ENCODE data around the gene PUM1. TPM values are rescaled to one million over a fixed set of nuclear protein-coding genes. Genes with fewer than 3 reads are reported as not detected.

The PUM1 gene
- total RNA-seq, 1 experiment from 2014 or later, result 27.4 TPM

DNA sequence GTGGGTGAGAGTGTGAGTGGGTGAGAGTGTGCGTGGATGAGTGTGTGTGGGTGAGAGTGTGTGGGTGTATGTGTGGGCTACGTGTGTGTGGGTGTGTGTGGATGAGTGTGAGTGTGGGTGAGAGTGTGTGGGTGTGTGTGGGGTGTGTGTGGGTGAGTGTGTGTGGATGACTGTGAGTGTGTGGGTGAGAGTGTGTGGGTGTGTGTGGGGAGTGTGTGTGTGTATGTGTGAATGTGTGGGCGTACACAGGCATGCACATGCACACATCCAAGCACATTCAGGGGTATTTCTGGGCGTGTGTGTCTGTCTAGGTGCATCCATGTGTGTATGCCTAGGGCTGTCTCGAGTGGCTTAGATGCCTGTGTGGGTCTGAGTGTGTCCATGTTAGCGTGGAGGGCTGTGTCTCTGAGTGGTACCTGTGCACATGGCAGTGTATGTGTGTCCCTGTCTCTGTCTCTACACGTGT is 171.0 kb downstream of the PUM1 start:
- in situ Hi-C loops (cut with HindIII; ENCODE audit: low pct_unique_long_range_greater_than_20kb, low sequenced_read_pairs), result no loop called here
- no peak for DNase-seq (ENCODE audit: low read depth)

DNA sequence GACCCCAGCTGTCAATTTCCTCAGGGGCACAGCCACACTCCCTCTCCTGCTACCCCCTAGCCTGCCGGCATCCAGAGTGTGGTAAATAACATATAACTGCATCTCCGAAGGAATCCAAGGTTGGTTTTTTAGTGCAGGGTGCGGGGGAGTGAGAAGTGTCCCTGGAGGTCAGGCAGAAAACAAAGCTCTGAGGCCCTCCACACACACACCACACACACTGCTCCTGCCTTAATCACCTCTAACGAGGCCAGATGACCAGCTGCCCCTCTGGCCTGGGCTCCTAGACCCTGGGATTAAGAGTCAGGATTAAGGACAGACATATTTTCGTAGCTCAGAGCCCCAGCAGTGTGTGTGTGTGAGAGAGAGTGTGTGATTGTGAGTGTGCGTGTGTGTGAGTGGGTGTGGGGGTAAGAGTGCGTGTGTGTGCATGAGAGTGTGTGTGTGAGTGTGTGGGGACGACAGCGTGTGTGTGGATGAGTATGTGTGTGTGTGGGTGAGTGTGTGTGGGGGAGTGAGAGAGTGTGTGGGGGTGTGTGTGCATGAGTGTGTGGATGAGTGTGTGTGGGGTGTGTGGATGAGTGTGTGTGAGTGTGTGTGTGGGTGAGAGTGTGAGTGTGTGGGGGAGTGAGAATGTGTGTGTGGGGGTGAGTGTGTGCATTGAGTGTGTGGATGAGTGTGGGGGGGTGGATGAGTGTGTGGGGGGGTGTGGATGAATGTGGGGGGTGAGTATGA is 171.6 kb downstream of the PUM1 start:
- no peak for DNase-seq (ENCODE audit: low read depth)
- in situ Hi-C loops (cut with HindIII; ENCODE audit: low pct_unique_long_range_greater_than_20kb, low sequenced_read_pairs), result no loop called here

DNA sequence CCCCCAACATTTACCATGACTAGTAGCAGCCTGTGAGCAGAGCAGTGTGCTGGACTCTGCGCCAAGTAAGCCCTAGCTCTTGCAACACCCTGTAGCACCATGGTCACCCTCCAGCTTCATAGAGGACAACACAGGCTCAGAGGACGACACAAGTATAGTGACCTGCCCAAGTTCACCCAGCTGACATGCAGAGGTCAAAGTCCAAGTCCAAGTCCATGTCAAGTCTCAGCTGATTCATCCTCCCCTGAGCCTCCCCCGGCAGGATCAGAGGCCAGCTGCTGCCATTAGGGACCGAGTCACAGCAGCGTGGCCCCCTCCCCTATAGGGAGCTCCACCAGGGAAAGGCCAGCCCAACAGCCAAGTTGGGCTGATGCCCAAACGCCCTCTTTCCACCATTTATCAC is 172.8 kb downstream of the PUM1 start:
- in situ Hi-C loops (cut with HindIII; ENCODE audit: low pct_unique_long_range_greater_than_20kb, low sequenced_read_pairs), result no loop called here
- DNase-seq (ENCODE audit: low read depth), result no peak

GRCh38 chr1:30891227-30891552 is 174.3 kb downstream of the PUM1 start:
- no peak for DNase-seq (ENCODE audit: low read depth)
- in situ Hi-C loops (cut with HindIII; ENCODE audit: low pct_unique_long_range_greater_than_20kb, low sequenced_read_pairs), result no loop called here

DNA sequence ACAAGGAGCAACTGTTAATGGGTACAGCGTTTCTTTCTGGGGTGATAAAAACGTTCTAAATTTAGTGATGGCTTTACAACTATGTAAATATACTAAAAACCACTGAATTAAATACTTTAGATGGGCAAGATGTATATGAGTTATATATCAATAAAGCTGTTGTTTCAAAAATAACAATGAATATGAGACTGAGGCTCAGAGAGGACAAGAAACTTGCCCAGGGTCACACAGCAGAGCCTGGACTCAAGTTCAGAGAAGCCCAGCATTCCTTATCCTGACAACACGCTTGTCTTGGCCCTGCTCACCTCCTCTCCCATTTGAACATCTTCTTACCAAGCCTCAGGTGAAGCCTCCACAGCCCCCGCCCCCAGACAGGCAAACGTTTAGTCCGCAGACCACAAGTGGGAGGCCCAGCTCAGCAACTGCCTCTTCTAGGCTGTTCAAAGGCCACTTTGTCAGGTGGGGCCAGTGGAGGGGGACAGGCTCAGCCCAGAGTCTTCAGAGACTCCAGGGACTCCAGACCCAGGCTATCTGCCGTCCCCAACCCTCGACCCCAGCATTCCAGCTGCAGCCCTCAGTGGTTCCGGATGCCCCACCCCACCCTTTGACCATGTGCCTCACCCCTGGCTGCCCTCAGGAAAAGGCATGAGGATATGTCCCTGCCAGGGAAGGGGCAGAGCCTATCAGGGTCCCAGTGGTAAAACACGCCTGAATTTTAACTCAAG is 174.9 kb downstream of the PUM1 start:
- in situ Hi-C loops (cut with HindIII; ENCODE audit: low pct_unique_long_range_greater_than_20kb, low sequenced_read_pairs), result no loop called here
- DNase-seq (ENCODE audit: low read depth), result no peak

- in situ Hi-C loops (cut with HindIII; ENCODE audit: low pct_unique_long_range_greater_than_20kb, low sequenced_read_pairs), result no loop called here
Observed at GRCh38 chr1:30889511-30889910, 176.0 kb downstream of the PUM1 start.

DNA sequence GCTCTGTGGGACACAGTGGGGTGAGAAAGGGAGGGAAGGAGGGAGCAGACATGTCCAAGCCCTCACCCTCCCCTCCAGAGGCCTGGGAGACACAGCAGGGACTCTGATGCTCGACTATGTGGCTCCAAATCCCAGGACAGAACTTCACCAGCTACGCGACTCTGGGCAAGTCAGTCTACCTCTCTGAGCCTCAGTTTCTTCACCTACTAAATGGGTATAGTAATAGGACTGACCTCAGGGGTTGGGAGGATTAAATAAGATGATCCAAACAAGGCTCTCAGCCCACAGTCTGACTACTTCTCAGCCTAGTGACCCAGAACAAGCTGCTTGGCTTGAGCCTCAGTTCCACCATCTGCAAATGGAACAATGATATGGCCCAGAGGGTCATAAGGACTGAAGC is 176.5 kb downstream of the PUM1 start:
- in situ Hi-C loops (cut with HindIII; ENCODE audit: low pct_unique_long_range_greater_than_20kb, low sequenced_read_pairs), result no loop called here
- DNase-seq (ENCODE audit: low read depth), result no peak

More at GRCh38 chr1:30889511-30889910, 176.0 kb downstream of the PUM1 start:
- DNase-seq (ENCODE audit: low read depth), result no peak

GRCh38 chr1:30888391-30888790 is 177.1 kb downstream of the PUM1 start:
- no peak for DNase-seq (ENCODE audit: low read depth)
- in situ Hi-C loops (cut with HindIII; ENCODE audit: low pct_unique_long_range_greater_than_20kb, low sequenced_read_pairs), result no loop called here

GRCh38 chr1:30887485-30888315 is 177.8 kb downstream of the PUM1 start:
- in situ Hi-C loops (cut with HindIII; ENCODE audit: low pct_unique_long_range_greater_than_20kb, low sequenced_read_pairs), result no loop called here
- DNase-seq (ENCODE audit: low read depth), result no peak

DNA sequence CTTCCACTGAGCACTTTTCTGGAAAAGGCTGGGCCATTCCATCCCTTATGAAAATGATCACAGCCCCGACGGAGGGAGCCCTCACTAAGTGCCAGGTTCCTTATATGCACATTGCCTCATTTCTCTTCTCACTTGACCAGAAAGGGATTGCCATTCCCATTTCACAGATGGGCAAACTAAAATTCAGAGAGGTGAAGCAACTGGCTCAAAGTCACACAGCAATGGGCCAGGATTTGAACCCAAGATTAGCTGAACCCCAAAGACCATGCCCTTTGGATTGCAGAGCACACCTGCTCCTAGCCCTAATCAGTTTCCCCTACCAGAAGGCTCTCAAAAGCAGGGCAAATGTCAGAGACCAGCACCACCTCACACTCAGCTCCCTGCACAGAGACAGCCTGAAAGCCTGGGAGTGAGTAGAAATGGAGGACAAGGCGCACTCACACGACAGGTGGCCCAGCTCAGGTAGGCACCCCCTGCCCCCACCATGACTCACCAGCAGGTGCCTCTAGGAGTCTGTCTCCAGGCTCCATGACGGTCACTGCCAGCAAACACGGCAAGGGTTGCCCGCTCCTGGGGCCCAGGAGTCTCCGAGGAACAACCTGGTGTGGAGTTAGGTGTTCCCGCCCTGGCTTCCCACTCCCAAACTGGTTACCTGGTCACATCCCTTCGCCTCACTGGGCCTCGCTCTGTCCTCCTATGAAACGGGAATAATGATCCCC is 178.6 kb downstream of the PUM1 start:
- in situ Hi-C loops (cut with HindIII; ENCODE audit: low pct_unique_long_range_greater_than_20kb, low sequenced_read_pairs), result no loop called here
- DNase-seq (ENCODE audit: low read depth), result no peak

DNA sequence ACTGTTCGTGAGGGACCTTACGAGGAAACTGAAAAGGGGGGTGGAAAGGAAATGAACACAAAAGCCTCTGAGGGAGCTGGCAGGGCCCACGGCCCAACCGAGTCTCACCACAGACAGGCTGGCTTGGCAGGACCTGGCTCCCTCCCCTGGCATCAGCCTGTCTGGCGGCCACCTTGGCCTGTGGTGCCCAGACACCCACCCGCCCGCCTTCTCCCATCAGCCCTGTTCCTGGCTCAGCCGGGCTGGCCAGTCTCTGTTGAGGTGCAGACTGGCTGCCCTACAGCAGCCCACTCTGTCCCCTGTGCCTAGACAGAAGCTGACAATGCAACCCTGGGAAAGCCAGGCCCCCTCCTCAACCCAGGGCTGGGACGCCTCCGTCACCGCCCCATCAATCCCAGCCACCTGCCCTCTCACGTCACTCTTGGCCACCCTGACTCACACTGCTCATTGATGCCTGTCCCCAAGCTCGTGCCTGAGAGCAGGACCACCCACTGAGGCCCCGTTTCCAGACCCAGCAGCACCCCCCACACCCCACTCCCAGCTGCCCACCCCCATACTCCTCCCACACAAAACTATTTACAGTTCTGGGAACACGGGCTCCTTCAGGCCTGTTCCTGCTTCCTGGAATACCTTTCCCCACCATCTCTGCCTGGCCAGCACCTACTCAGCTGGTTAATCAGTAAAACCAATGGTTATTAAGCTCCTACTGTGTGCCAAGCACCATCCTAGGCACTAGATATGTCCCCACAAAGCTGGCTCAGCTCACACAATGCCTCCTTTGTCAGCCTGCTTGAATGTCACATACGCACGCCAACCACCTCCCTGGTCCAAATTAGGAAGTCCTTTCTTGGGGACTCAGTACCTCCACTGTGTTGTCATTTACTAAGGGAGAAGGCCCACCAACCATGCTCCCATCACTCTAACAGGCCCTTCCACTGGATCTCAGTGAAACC is 179.7 kb downstream of the PUM1 start:
- in situ Hi-C loops (cut with HindIII; ENCODE audit: low pct_unique_long_range_greater_than_20kb, low sequenced_read_pairs), result no loop called here
- DNase-seq (ENCODE audit: low read depth), result no peak

GRCh38 chr1:30884723-30885122 is 180.8 kb downstream of the PUM1 start:
- in situ Hi-C loops (cut with HindIII; ENCODE audit: low pct_unique_long_range_greater_than_20kb, low sequenced_read_pairs), result no loop called here
- no peak for DNase-seq (ENCODE audit: low read depth)

DNA sequence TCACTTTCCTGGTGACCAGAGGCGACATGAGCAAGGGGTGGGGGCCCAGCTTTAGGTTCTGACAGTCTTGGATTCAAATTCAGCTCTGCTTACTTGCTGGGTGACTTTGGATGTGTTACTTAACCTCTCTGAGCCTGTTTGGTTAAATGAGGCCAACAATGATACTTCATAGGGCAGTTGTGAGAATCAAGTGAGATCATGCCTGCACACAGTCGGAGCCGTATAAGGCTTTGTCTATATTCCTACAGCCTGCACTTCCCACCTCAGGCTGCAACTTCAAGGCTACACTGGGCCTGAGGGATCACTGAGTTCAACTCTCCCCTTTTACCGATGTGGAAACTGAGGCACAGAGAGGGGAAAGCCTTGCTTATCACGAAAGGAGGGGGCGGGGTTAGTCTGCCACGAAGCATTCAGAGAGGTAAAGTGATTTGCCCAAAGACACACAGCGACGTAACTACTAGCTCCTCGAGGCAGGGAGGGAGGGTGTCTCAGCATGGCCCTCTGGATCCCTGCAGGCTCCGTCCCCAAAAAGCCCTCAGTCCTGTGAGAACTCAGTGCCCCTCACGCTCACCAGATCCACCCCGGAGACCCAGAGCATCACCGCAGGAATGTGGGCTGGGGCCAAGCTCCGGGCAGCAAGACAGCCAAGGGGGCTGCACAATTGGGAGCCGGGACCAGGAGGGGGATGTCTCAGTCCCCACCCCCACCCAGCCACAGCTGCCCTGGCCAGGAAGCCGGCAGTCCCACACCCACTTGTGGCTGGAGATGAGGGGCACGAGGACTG is 181.9 kb downstream of the PUM1 start:
- in situ Hi-C loops (cut with HindIII; ENCODE audit: low pct_unique_long_range_greater_than_20kb, low sequenced_read_pairs), result no loop called here
- no peak for DNase-seq (ENCODE audit: low read depth)

DNA sequence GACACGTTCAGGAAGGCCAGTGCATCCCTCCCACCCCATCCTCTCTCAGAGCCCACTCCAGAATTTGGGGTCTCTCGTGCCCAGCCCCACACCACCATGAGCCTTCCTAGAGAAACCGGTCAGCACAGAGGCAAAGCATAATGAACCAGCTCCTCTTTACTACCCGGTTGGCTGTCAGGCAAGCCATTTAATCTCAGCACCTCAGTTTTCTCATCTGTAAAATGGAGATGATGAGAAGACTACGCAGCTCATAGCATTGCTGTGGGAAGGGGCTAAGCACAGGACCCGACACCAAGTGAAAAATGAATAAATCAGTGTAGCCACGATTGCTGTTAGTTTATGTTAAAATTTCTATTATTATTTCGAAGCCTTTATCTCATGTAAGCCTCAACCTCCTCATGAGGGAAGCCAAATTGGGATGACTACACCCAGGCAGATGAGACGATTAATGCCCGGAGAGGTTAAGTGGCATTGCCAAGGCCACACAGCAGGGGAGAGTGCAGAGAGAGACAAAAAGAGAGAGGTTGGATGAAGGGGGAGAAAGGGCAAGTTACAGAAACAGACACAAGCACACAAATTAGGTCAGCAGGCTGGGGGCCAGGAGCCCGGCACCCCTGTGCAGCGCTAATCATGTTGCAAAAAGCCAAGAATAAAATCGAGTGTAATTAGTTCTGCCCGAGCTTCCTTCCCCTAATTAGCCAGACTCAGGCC is 182.7 kb downstream of the PUM1 start:
- in situ Hi-C loops (cut with HindIII; ENCODE audit: low pct_unique_long_range_greater_than_20kb, low sequenced_read_pairs), result no loop called here
- no peak for DNase-seq (ENCODE audit: low read depth)
